GM18499 (cell line): ENCODE data around the gene NME3.

Experiments
- ATAC-seq: cut with Tn5 transposase; IDR thresholded peaks from one replicate; pipeline ENCODE4 v1.9.1; 2021; ENCODE audit warnings: moderate number of reproducible peaks; ENCODE audit not compliant: insufficient read depth, unreplicated experiment

NME3 gene

DNA sequence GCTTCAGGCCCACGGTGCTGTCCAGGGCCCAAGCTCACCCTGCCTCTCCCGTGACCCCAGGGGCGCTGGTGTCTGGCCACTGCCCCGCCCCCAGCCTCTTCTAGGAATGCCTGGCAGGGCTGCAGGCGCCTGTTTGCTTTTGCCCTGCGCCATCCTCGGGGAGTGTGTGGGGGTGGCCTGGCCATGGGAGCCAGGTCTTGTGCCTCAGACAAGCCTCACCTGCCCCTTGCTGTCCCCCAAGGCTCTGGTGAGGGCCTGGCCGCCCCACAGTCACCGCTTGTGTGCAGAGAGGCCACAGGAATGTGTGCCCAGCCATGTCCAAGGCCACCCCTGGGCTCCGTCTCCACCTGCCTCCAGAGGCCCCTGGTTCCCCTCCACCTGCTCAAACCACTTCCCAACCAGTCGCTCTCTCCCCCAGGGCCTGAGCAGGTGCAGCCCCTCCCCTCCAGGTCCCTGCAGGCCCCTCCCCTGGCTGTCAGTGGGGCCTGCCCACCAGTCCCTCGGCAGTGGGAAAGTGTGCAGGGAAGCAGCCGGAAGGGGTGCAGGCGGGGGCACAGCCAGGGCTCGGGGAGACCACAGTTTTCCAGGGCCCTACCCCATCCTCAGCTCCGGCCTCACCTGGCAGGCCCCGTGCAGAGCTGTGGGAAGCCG is 23.0 kb upstream of the NME3 start:
- ATAC-seq, result no peak

- no peak for ATAC-seq
Measured at GRCh38 chr16:1793578-1794220, 22.4 kb upstream of the NME3 start, which contains the start of gene IGFALS. IGFALS (minus strand) TSS chr16:1793705; CDS start chr16:1793652, 53 bp downstream.

GRCh38 chr16:1792836-1793577 is 21.7 kb upstream of the NME3 start:
- no peak for ATAC-seq

DNA sequence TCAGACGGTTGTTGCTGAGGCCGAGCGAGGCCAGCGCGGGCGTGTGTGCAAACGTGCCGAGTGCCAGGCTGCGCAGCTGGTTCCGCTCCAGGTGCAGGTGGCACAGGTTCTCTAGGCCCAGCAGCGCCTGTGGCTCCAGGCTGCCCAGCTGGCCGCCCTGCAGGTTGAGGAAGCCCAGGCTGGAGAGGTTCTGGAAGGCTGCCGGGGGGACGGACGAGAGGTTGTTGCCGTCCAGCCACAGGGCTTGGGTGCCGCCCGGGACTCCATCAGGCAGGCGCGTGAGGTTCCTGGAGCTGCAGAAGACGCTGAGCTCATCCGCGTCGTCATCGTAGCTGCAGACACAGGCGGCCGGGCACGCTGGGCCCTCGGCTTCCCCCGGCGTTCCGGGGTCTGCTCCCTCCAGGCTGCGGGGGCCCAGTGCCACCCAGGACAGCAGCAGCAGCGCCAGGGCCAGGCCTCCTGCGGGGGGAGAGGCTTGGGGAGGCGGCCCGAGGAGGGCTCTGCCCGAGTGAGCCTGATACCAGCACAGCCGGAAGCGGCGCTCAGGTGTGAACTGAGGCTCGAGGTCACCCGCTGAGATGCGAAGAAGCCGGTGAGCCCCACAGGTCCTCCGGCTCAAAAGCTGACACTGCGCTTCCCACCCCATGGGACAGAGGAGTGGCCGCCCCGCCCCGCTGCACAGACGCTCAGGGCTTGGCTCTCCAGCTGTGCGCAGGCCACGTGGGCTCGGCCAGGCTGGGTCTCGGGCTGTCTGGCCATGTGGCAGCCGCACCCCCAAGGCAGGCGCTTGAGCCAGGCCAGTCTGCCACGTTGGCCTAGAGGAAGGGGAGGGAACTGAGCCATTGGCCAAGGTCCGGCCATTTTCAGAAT is 20.8 kb upstream of the NME3 start:
- ATAC-seq, result no peak

GRCh38 chr16:1791256-1791942 is 20.1 kb upstream of the NME3 start:
- no peak for ATAC-seq

- ATAC-seq, result no peak
Measured at GRCh38 chr16:1790611-1791255, 19.4 kb upstream of the NME3 start.

GRCh38 chr16:1790261-1790610 is 18.9 kb upstream of the NME3 start:
- no peak for ATAC-seq

GRCh38 chr16:1789643-1790045 is 18.3 kb upstream of the NME3 start:
- no peak for ATAC-seq

DNA sequence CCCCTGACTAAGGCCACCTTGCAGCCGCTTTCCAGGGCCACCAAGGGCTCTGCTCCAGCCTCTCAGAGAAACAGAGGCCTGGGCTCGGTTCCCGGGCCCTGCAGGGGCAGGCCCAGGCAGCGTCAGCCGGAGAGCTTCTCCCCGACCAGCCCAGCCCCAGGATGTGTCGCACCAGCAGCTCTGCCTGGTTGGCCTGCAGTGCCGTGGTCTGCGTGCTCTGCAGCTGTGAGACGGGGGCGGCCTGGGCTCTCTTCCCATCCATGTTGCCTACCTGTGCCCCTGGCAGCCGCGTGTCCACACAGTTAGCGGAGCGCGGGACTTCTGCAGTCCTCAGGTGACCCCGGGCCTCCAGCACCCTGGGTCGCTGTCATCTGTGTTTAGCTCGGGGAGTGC is 17.4 kb upstream of the NME3 start:
- ATAC-seq, result no peak

DNA sequence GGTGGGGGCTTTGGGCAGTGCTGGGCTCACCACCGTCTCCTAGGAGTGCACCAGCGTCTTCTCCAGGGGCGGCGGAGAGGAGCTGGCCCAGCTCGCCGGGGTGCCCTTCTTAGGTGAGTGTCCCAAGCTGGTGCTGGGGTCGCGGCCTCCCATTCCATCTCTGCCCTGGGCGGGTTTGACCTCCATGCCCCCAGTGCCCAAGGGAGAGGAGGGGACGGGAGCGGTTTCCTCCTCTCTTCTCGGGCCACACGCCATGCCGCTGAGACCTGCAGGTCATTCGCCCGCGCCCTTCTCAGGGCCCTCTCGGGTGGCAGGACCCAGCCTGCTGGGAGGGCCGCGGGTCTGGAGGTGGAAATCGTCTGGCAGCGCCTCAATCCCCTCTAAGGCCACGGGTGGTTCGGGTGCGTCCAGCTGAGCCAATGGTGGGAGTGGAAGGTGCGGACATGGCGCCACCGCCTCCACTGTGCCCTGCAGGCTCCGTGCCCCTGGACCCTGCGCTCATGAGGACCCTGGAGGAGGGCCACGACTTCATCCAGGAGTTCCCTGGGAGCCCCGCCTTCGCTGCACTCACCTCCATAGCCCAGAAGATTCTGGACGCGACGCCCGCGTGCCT is 16.9 kb upstream of the NME3 start:
- ATAC-seq, result no peak

DNA sequence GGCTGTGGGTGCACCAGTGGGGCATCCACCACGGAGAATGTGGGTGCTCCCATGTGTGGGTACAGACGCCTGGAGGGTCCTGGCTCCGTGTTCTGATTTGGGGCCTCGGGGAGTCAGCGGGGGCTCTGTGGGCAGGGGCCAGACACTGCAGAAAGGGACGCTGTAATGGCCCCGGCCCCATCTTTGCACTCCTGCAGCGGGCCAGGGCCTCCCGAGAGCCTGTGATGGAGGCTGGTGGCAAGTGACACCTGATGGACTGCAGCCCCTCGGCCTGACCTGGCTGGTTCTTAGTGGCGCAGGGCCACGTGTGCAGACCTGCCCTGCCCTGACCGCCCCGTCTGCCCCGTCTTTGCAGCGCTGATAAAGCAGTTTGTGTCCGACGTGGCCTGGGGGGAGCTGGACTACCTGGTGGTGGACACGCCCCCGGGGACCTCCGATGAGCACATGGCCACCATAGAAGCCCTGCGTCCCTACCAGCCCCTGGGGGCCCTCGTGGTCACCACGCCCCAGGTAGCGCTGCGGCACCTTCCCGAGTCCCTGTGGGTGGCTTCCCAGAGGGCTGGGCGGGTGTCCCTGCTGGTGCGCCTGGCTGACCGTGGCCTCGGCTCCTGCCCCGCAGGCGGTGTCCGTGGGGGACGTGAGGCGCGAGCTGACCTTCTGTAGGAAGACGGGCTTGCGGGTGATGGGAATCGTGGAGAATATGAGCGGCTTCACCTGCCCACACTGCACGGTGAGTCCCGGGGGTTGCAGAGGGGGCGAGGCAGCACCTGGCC is 16.2 kb upstream of the NME3 start:
- ATAC-seq, result no peak

DNA sequence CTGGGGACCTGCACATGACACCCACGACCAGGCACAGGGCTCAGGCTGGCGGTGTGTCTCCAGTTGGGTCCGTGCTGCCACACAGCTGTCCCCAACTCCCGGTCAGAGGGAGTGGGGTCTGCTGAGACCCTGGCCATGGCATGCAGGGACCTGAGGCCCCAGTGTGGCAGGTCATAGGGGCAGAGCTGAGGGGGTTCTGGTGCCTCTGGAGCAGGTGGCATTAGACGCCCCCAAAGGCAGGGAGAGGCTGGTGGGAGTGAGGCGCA is 15.6 kb upstream of the NME3 start:
- ATAC-seq, result no peak

GRCh38 chr16:1786242-1787055 is 15.1 kb upstream of the NME3 start:
- no peak for ATAC-seq

DNA sequence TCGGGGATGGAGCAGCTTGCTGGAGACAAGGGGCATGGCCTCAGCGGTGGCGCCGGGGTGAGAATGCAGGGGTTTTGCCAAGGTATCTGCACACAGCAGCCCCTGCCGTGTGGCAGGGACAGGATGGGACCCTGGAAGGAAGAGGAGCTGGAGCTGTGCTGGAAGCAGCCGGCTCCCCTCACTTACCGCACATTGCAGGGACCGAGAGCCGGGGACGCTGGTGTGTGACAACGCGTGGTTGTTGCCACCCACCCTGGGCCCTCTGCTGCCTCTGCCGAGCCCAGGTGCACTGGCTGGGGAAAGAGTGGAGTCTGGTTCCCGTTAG is 14.5 kb upstream of the NME3 start:
- no peak for ATAC-seq

DNA sequence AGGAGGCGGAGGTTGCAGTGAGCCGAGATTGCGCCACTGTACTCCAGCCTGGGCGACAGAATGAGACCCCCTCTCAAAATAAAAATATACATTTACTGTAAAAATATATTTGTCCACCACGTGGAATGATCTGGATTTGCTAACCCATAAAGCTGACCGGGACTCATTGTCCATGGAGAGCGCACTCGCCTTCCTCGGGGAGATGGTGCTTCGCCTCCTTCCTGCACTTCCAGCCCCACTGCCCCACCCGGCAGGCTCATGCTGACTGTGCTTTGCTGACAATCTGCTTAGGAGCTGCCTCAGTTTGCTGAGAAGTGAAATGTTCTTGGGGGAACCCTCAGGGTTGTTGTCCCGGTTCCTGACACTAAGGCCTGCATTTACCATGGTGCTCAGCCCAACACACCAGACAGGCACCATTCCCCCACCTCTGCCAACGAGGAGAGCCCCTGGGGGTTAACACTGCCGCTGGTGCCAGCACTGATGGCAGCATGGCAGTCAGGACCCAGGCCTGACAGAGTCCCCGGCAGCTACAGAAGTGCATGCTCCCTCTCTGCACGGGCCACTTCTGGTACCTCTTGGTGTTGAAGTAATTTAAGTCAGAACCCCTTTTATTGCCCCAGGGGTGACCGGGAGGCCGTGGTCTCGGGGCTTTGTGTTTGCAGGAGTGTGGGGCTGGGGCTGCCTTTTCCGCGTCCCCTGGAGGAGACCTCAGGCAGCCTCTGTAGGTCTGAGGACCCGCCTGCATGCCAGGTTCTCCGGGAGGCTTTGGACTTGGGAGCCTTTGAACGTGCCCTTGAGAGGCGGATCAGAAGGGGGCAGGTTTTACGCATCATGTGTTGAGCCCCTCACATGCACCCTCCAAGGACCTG is 13.9 kb upstream of the NME3 start:
- ATAC-seq, result no peak

- ATAC-seq, result peak; percentile 75
Measured at GRCh38 chr16:1782408-1783264, 11.3 kb upstream of the NME3 start, which contains the start of the genes NUBP2 and SPSB3. NUBP2 (plus strand) TSS chr16:1782960; CDS start chr16:1783021, 61 bp downstream. SPSB3 (minus strand) TSS chr16:1782571; CDS start chr16:1781483, 1,088 bp downstream.
